Measurements from ENCODE around the gene LSM14B.
"Not testable (repeated sequence)": the region's sequence is repeated elsewhere in the genome, so short reads cannot be mapped to it uniquely, and the experiment has no call there.

The LSM14B gene

DNA sequence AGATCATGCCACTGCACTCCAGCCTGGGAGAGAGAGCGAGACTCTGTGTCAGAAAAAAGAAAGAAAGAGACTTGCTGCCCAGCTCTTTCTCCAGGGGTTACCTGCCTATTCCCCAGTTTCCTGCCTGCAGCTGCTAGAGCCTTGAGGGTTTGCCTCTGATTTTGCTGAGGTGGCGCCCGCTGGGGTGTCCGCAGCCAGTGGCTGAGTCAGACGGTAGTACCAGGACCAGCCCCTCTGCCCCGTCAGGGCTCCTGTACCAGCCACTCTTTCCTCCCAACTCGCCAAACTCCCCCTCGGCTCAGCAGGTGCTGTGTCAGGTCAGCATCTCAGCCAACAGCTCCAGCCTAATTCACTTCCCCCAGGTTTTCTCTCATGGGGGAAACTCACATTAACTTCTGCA is 7.4 kb upstream of the LSM14B start:
- no peak for DNase-seq (ENCODE audit: low read depth)

- DNase-seq (ENCODE audit: low read depth), result not testable (repeated sequence)
Observed at GRCh38 chr20:62115800-62116407, 6.4 kb upstream of the LSM14B start.

GRCh38 chr20:62116558-62117361 is 5.5 kb upstream of the LSM14B start:
- no peak for DNase-seq (ENCODE audit: low read depth)

GRCh38 chr20:62117362-62117646 is 5.0 kb upstream of the LSM14B start:
- no peak for DNase-seq (ENCODE audit: low read depth)

GRCh38 chr20:62117658-62118057 is 4.6 kb upstream of the LSM14B start:
- DNase-seq (ENCODE audit: low read depth), result peak; percentile 32

GRCh38 chr20:62118113-62119043 is 3.9 kb upstream of the LSM14B start:
- no peak for DNase-seq (ENCODE audit: low read depth)

DNA sequence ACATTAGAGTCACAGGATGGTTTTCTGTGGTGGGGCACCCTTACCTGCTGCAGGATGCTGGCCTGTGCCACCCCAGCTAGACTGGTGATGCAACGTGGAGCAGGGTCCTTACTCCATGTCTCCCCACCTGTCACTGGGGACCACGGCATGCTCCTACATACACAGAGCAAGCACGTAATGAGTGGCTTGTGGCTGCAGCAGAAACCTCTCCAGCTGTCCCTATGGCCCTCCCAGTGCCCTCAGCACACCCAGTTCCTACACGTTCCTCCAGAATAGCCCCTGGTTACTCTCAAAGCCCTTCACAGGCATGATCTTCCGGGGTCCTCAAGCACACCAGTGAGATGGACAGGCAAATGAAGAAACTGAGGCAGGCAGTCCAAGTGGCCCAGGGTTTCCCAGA is 3.2 kb upstream of the LSM14B start:
- DNase-seq (ENCODE audit: low read depth), result no peak

DNA sequence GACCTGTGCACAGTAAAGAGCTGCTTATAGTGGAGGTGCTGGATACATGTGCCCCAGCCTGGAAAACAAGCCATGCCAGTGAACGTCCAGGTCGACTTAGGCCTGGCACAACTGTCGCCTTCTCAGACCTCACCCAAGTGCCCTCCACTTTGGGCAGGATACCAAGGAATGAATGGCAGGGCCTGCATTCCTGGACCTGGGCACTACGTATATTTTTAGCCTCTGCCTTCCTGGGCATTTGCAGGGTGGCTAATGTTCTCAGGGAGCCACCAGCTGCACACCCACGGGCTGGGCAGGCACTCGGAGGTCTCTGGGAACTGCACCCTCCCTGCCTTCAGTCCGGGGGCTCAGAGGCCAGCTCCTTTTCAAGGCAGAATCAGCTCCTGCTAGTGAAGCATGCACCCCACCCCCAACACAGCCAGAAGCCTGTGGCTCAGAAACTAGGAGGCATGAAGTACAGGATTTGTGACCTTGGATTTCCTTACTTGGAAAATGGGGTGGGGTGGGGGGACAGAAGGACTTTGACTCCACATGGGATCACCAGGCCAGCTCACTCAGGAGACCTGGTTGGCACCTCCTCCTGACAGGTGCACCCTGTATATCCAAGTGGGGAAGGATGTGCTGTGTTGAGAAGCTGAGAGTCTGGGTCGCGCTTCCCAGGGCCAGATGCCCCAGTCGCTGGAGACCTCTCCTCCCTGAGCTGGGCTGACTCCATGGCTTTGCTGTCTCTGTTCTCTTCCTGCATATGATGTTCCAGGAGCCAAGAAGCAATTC is 2.5 kb upstream of the LSM14B start:
- no peak for DNase-seq (ENCODE audit: low read depth)

DNA sequence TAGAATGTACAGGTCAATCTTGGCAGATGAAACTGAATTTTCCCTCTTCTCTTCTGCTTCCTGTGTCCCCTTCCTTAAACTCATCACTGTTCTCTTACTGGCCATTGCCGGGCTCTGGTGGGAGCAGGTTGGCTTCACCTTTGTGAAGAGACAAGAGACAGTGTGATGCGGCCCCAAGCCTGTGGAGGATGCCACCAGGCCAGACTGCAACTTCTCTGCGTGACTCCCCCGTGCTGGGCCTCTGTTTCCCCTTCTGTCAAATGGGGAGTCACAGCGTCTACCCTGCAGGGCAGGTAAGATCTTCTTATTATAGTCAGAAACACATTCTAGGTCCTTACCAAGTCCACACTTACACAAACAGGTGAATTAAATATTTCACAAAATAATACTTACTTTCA is 1.9 kb upstream of the LSM14B start:
- no peak for DNase-seq (ENCODE audit: low read depth)

GRCh38 chr20:62120990-62121775 is 1.1 kb upstream of the LSM14B start:
- DNase-seq (ENCODE audit: low read depth), result no peak

DNA sequence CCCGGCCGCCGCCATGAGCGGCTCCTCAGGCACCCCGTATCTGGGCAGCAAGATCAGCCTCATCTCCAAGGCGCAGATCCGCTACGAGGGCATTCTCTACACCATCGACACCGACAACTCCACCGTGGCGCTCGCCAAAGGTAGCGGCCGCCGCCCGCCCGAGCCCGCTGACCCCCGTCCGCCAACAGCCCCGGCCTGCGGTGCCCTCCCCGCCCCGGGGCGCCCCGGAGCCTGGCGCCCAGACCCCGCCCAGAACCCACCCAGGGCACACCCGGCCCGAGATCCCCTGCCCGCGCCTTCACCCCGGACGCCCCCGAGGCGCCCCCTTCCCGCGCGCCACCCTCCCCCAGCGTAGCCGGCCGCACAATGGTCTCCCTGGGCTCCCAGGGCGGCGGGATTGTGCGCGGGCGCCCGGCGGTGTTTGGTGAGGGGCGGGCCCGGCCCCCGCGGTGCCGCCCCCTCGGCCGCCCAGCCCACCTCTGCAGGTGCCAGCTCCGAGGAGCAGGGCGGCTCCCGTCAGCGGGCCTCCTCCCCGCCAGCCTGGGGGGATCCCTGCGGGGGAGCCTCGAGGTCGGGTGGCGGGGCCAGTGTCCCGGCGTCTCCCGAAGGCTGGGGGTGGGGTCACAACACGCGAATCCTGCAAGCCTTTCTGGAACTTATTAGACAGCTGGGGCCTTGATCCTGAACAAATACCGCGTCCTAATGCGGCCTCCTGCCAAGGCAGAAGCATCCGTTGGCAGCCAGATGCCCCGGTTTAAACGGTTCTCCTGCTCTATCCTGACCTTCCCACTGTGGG is 577 bp downstream of the LSM14B start:
- DNase-seq (ENCODE audit: low read depth), result no peak

DNA sequence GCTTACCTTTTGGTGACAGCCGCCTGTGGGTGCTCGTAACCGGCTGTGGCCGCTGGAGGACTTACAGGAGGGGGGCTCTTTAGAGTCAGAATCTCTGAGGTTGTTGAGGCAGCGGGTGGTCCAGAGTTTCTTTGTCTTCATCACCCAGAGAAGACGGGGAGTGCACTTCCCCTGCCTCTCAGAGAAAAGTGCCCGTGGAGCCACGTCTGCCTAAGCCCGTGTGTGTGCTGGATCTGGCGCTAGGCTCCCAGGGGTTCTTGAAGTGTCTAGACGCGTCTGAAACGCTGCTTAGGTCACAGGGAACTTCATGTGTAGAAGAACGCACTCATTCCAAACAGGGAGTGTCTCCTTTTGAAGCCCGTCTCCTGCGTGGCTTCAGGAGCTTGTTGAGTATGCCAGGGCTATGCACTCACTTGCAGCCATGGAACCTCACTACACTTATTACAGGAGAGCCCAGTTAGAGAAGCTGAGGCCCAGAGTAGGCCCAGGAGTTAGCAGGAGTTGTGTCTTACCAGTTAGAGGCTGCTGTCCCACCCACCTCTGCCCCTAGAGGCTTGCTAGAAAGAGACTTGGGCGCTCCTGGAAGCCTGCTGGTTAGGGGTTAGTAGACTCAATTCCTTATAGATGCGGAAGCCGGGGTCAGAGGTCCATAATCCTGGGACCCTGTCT is 1.3 kb downstream of the LSM14B start:
- no peak for DNase-seq (ENCODE audit: low read depth)

DNA sequence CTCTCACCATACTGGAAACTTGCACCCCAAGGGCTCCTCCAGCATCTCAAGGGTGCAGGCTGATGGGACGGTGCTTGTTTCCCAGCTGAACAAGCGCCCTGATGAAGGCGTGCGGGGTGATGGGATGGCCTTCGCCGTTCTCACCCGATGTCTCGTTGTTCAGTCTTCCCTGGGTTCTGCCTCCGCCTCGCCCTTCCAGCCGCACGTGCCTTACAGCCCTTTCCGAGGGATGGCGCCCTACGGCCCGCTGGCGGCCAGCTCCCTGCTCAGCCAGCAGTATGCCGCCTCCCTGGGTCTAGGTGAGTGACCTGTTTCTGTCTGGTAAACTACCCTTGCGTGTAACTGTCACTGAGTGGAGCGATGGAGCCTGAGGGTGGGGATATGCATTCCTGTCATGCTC is 3.9 kb downstream of the LSM14B start:
- no peak for DNase-seq (ENCODE audit: low read depth)

- DNase-seq (ENCODE audit: low read depth), result no peak
Observed at GRCh38 chr20:62127799-62128198, 5.5 kb downstream of the LSM14B start.

DNA sequence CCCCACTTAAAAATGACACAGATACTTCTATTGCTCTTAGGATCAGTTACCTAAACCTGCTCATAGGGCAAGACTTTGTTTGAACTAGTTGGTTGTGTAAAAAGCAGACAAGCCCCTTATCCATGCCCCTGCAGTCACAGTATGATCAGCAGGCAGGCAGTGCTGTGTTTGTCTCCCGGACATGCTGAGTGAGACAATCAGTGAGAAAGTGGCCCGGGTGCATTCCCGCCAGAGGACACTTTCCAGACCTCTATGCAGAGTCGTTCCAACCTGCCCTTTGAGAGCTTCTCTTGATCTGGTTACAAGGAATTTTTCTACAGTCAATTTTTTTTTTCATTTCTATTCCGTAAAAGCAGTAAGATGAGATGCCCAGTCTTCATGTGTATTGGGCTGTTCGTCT is 6.2 kb downstream of the LSM14B start:
- DNase-seq (ENCODE audit: low read depth), result no peak

DNA sequence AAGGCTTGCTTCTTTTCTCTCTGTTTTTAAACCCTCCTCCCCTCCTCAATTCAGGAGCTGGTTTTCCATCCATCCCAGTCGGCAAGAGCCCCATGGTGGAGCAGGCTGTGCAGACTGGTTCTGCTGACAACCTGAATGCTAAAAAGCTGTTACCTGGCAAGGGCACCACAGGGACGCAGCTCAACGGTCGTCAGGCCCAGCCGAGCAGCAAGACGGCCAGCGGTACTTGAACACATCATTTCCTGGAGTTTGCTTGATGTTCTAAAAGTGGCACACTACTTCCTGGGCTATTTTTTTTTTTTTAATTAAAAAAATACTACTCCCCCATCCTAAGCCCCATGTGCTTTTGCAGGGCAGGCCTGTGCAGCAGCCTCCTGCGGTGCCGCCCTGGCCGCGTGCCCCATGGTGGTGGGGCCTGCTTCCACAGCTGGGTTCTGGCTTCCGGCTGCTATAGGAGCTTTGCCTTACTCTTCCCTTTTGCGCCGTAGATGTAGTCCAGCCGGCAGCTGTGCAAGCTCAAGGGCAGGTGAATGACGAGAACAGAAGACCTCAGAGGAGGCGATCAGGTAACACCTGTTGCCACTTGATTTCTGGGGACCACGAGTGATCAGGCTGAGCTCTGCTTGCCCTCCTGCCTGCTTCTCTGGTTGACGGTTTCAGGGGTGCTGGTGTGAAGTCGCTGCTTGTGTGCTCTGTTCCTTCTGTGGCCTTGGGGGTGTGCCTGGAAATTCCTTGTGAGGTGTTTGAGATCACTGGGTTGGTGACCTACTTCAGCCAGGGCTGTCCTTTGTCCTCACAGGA is 7.7 kb downstream of the LSM14B start:
- no peak for DNase-seq (ENCODE audit: low read depth)

DNA sequence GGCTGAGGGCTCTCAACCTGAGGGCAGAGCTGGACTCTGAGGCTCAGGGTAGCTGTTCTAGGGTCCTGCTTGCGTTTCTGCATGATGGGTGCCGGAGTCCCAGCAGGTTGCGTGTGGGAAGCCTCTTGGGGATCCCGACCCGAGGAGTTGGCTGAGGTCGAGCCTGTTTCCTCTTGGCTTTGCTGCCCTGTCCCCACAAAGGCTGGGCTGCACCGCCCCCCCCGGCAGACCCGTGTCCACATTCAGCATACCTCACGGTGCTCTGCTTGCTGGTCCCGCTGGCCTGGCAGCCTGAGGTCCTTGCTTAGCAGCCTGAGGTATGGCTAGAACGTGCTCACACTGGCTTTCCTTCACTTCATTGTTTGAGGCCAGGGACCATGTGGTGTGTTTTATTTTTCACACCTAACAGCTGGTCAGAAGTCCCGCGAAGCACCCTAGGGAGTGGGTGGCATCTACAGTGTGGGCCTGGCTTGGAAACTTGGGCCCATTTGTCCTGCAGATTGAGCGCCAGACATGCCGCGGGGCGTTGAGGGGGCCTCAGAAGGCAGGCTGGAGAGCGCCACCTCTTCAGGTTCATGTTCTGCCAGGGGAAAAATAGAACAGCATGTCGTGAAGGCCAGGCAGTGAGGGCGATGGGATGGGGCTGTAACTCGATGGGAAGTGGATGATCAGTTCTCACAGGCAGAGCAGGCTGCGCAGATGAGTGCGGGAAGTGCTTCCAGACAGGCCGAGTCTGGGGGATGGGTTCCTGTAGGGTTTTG is 9.5 kb downstream of the LSM14B start:
- DNase-seq (ENCODE audit: low read depth), result no peak

- DNase-seq (ENCODE audit: low read depth), result no peak
Observed at GRCh38 chr20:62132421-62132820, 10.1 kb downstream of the LSM14B start.
